ENCODE measurements around the gene SQSTM1.

The SQSTM1 gene

GRCh38 chr5:179872055-179872827, 51.5 kb downstream of the SQSTM1 start:
- no peak for DNase-seq (ENCODE audit: low read depth)
- no peak overlapping the region for H3K4me3 ChIP-seq (ENCODE audit: control insufficient read depth, low read depth, low read length)
- TF ChIP-seq CTCF (conservative IDR thresholded peaks at IDR 0.05; ENCODE audit: control insufficient read depth, insufficient read depth, low read depth, low read length) = no peak

GRCh38 chr5:179872828-179873575, 52.3 kb downstream of the SQSTM1 start:
- TF ChIP-seq CTCF (conservative IDR thresholded peaks at IDR 0.05; ENCODE audit: control insufficient read depth, insufficient read depth, low read depth, low read length) = no peak

GRCh38 chr5:179873588-179874110, 52.9 kb downstream of the SQSTM1 start:
- H3K4me3 ChIP-seq (ENCODE audit: control insufficient read depth, low read depth, low read length) = no peak overlapping the region
- no peak for TF ChIP-seq CTCF (conservative IDR thresholded peaks at IDR 0.05; ENCODE audit: control insufficient read depth, insufficient read depth, low read depth, low read length)
- no peak for DNase-seq (ENCODE audit: low read depth)

More at GRCh38 chr5:179872828-179873575, 52.3 kb downstream of the SQSTM1 start:
- H3K4me3 ChIP-seq (ENCODE audit: control insufficient read depth, low read depth, low read length) = no peak overlapping the region
- no peak for DNase-seq (ENCODE audit: low read depth)

- DNase-seq (ENCODE audit: low read depth) = no peak
- TF ChIP-seq CTCF (conservative IDR thresholded peaks at IDR 0.05; ENCODE audit: control insufficient read depth, insufficient read depth, low read depth, low read length) = no peak
- H3K4me3 ChIP-seq (ENCODE audit: control insufficient read depth, low read depth, low read length) = no peak overlapping the region
Measured at GRCh38 chr5:179874136-179874535, 53.4 kb downstream of the SQSTM1 start.

GRCh38 chr5:179874536-179875292, 54.0 kb downstream of the SQSTM1 start:
- no peak for DNase-seq (ENCODE audit: low read depth)
- no peak overlapping the region for H3K4me3 ChIP-seq (ENCODE audit: control insufficient read depth, low read depth, low read length)
- no peak for TF ChIP-seq CTCF (conservative IDR thresholded peaks at IDR 0.05; ENCODE audit: control insufficient read depth, insufficient read depth, low read depth, low read length)
